GM19193 (cell line): ENCODE measurements around the gene PCID2.

Experiments used
- POLR2A ChIP-seq: IDR thresholded peaks from 4 replicates; pipeline ENCODE4 v1.6.1; 2011; ENCODE audit not compliant: insufficient read depth, insufficient read length; ENCODE audit errors: extremely low read depth

PCID2 gene

DNA sequence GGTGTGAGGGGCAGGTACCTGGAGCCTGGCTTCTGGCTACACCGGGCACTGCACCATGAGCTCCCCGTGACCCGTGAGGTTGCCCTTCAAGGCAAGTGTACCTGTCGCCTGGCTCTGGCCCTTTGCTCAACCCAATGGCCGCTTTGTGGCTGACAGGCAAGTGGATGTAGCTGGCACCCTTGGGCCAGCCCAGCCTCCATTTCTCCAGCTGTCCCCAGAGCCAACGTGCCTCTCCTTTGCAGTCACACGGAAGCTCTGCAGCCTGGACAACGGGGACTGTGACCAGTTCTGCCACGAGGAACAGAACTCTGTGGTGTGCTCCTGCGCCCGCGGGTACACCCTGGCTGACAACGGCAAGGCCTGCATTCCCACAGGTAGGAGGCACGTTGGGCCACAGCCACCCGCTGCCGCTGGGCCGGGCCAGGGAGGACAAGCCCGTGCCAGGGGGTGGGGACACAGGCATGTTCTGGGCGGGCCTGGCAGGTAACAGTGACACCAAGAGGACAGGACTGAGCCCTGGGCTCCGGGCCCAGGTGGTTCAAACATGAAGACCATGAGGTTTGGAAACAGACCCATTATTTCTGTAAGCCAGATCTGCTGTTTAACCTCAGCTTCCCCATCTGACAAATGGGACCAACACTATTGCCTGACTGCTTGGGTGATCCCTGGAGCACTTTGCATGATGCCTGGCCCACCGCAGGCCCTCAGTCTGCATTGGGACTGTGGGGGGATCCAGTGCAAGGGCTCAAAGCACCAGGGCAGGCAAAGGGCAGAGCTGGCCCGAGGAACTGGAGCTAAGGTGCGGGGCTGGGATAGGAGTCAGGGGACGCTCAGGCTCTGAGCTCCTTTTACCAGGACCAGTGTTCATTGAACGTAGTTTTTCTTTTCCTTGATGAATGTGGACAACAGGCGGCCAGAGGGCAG lies 67.5 kb downstream of the PCID2 start:
- TF ChIP-seq POLR2A, result no peak

DNA sequence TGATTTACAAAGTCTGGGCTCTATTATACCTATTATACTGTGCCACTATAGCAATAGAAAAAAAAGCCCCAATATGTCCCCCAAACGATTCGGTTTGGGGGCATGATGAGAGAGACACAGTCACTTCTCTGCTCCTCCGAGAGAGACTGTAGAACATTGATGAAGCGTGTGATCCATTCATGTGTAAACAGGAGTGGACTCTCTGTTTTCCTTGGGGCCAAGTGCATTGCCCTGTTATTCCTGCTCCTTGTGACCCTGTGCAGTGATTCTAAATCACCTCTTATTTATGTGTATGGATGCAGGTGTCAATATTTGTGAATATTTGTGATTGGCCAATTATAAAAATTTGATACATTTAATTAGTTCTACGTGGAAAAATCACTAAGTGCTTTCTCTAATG lies 68.9 kb downstream of the PCID2 start:
- TF ChIP-seq POLR2A, result no peak

DNA sequence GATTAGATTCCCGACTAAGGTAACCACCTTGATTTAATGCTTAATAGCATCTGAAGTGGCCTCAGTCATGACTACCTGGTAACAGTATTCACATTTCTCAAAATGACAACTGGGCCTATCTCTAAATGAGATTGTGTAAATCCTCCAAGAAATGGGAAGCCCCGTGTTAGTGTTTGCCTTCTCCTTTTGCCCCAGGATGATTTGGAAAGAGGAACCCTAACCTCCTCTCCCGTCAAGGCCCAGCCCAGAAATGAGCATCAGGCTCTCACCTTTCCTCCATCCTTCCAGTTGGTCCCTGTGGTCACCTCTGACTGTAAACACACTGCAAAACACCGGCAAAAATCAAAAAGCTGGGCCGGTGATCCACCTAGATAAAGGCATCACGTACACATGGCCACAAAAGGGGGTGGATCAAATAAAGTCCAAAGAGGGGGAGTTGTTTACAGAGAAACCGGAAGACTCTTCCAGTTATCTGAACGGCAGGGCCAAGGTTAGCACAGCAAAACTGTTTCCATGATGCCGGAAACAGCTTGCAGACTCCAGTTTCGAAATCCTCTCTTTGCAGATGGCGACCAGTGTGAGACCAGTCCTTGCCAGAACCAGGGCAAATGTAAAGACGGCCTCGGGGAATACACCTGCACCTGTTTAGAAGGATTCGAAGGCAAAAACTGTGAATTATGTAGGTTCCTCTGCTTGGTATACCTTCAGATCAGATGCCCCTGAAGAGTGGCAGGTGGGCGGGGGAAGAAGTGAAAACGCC lies 69.5 kb downstream of the PCID2 start:
- TF ChIP-seq POLR2A, result no peak

- TF ChIP-seq POLR2A, result no peak
Observed at GRCh38 chr13:113137691-113138298, 70.7 kb downstream of the PCID2 start.

DNA sequence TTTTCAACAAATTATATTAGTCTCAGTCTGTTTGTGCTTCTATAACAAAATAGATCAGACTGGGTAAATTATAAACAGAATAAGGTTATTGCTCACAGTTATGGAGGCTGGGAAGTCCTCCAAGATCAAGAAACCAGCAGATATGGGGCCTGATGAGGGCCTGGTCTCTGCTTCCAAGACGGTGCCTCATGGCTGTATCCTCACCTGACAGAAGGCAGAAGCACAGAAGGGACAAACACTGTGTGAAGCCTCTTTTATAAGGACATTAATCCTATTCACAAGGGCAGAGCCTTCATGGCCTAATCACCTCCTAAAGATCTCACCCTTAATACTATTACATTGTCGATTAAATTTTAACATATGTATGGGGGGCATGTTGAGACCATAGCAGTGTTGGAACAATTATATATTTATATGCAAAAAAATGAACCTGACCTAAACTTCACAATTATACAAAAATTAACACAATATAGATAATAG lies 73.1 kb downstream of the PCID2 start:
- TF ChIP-seq POLR2A, result no peak

DNA sequence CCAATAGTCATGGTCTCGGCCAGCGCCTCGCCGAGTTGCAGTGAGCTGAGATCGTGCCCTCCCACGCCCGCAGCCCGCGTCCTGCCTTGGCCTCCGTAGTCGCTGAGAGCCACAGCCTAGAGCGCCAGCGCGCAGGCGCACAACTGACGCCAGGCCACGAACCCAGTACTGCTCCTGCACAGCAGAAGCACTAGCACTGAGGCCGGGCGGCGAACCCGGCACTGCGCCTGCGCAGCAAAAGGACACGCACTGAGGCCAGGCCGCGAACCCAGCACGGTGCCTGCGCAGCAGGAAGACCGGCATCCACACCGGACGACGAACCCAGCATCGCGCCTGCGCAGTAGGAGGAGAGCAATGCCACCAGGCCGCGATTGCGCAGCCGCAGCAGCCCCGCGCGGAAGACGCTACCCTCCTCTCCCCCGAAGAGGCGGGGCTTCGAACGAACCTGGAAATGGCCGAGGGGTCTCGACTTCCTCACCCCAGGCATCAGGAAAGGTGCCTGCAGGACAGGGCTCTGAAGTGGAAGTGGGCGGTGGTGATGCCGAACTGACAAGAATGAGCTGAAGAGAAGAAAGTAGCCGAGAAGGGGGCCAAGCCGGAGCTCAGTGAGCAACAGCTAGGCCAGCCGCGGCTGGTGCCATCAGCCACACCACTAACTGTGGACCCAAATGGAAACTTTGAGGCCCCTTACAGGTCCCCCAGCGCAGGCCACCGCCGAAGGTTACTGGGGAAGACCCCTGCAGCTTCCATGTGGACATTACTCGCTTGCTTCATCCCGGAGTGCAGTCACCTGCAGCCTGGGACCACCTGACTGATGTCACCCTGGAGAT lies 78.3 kb downstream of the PCID2 start:
- no peak for TF ChIP-seq POLR2A

- TF ChIP-seq POLR2A, result no peak
Observed at GRCh38 chr13:113129480-113129879, 79.0 kb downstream of the PCID2 start.
